ENCODE data around the gene BMP2. TPM values are rescaled to one million over a fixed set of nuclear protein-coding genes. Genes with fewer than 3 reads are reported as not detected.

Gene BMP2
- total and polyA plus RNA-seq, 2 experiments from 2014 or later: 261 to 343 TPM

GRCh38 chr20:6740096-6740495 is 27.4 kb upstream of the BMP2 start:
- no peaks in the 10 kb centered on the region for H3K27me3 ChIP-seq
- H3K9me3 ChIP-seq (ENCODE audit: low read depth): no peaks in the 10 kb centered on the region
- no peaks in the 10 kb centered on the region for H3K4me1 ChIP-seq (ENCODE audit: low read depth)
- no peak for DNase-seq (ENCODE audit: low read depth in 1 of 2, low spot score in 1 of 2)
- H3K36me3 ChIP-seq: no peaks in the 10 kb centered on the region
- H3K4me3 ChIP-seq: no peak overlapping the region
- TF ChIP-seq CTCF (IDR thresholded peaks at IDR 0.05; ENCODE audit: low read depth, low read length): no peak
- no peak overlapping the region for H3K27ac ChIP-seq

- Histone ChIP-seq H3K4me1 (ENCODE audit: low read depth) (no peaks in the 10 kb centered on the region), H3K9me3 (ENCODE audit: low read depth) (no peaks in the 10 kb centered on the region), H3K27me3 (no peaks in the 10 kb centered on the region), H3K4me3 (no peak overlapping the region), H3K27ac (no peak overlapping the region), H3K36me3 (no peaks in the 10 kb centered on the region)
- TF ChIP-seq CTCF (IDR thresholded peaks at IDR 0.05; ENCODE audit: low read depth, low read length): no peak
- DNase-seq (ENCODE audit: low read depth in 1 of 2, low spot score in 1 of 2): no peak
Observed at GRCh38 chr20:6744180-6744579, 23.3 kb upstream of the BMP2 start.

DNA sequence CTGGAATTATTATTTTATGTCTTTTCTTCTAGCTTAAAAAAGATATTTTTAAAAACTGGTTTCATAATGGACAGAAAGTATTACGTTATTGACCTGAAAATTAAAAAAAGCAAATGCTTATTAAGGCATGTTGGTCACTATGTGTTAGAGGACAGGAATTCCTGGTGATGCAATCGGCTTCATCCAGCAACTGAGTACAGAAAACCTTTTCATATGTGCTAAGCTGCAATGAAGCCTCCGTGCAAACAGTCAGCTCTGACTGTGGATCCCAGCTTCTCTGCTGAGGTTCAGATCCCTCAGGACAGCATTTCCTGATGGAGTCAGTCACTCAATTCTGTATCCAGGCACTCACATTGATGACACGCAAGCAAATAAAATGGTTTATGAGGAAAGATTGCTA is 22.7 kb upstream of the BMP2 start:
- no peak for TF ChIP-seq CTCF (IDR thresholded peaks at IDR 0.05; ENCODE audit: low read depth, low read length)
- peak in 1 of 2 donors; percentile 38 for DNase-seq (ENCODE audit: low read depth in 1 of 2, low spot score in 1 of 2)
- Histone ChIP-seq H3K4me1 (ENCODE audit: low read depth) (no peaks in the 10 kb centered on the region), H3K27ac (no peak overlapping the region), H3K27me3 (no peaks in the 10 kb centered on the region), H3K4me3 (no peak overlapping the region), H3K36me3 (no peaks in the 10 kb centered on the region), H3K9me3 (ENCODE audit: low read depth) (no peaks in the 10 kb centered on the region)

DNA sequence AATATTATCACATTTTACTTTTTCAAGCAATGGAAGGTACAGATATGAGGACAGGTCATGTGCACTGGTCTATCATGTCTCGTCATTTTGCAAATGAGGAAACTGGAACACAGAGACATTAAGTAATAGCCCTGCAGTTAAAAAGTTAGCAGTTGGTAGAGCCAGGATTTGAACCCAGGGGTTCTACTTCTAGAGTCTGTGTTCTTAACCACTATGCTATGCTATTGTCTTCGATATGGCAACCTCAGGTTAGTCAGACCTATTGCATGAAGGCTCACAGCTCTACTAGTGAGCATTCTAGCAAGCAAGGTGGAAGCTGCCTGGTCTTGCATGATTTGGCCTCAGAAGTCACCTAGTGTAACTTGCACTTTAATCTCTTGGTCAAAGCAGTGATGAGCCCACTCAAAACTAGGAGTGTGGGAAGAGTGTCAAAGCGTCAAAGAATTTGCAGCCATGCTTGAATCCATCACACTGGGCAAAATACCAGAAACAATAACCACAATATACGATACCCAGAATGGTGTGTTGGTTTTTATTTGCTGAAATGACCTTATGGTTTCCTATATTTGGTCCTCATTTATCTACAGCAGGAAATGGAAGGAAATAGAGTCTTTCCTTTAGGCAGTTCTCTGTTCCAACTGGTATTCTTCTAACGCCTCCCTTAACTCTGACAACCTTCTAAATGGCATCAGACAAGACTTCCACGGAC is 20.4 kb upstream of the BMP2 start:
- DNase-seq (ENCODE audit: low read depth in 1 of 2, low spot score in 1 of 2): no peak

GRCh38 chr20:6750438-6750837 is 17.0 kb upstream of the BMP2 start:
- no peak for DNase-seq (ENCODE audit: low read depth in 1 of 2, low spot score in 1 of 2)
- Histone ChIP-seq H3K9me3 (ENCODE audit: low read depth) (no peaks in the 10 kb centered on the region), H3K36me3 (no peaks in the 10 kb centered on the region), H3K4me1 (ENCODE audit: low read depth) (no peaks in the 10 kb centered on the region), H3K4me3 (no peak overlapping the region), H3K27ac (no peak overlapping the region), H3K27me3 (no peaks in the 10 kb centered on the region)
- no peak for TF ChIP-seq CTCF (IDR thresholded peaks at IDR 0.05; ENCODE audit: low read depth, low read length)

More for the DNA sequence above, 20.4 kb upstream of the BMP2 start:
- no peak overlapping the region for H3K4me3 ChIP-seq
- TF ChIP-seq CTCF (IDR thresholded peaks at IDR 0.05; ENCODE audit: low read depth, low read length): no peak
- no peaks in the 10 kb centered on the region for H3K27me3 ChIP-seq
- H3K27ac ChIP-seq: no peak overlapping the region
- no peaks in the 10 kb centered on the region for H3K4me1 ChIP-seq (ENCODE audit: low read depth)
- no peaks in the 10 kb centered on the region for H3K36me3 ChIP-seq
- no peaks in the 10 kb centered on the region for H3K9me3 ChIP-seq (ENCODE audit: low read depth)
